ENCODE results near the gene NCAM1.

GRCh38 chr11:113182288-113182687 lies 221.1 kb downstream of the NCAM1 start:
- TF ChIP-seq CTCF (tag by site-specific recombination; IDR thresholded peaks at IDR 0.05) (no peak), ZNF10 (tag by site-specific recombination; IDR thresholded peaks at IDR 0.05) (no peak), ZNF274 (IDR thresholded peaks at IDR 0.05; ENCODE audit: low read length) (no peak), ZNF274 (tag by site-specific recombination; IDR thresholded peaks at IDR 0.05; ENCODE audit: borderline replicate concordance) (no peak), KLF10 (tag by site-specific recombination; IDR thresholded peaks at IDR 0.05) (no peak), ZNF837 (tag by site-specific recombination; IDR thresholded peaks at IDR 0.05) (no peak), ZFP3 (tag by site-specific recombination; IDR thresholded peaks at IDR 0.05; ENCODE audit: low read depth) (no peak), PATZ1 (tag by site-specific recombination; IDR thresholded peaks at IDR 0.05) (no peak), ZNF138 (tag by site-specific recombination; IDR thresholded peaks at IDR 0.05; ENCODE audit: borderline replicate concordance) (no peak)

Data from HEK293 (cell line).